K562 (cell line): ENCODE results near the gene MID1IP1. TPM values are rescaled to one million over a fixed set of nuclear protein-coding genes. Genes with fewer than 3 reads are reported as not detected.

Source experiments
- RAD21 ChIP-seq, 2 experiments: fragments of 250-450 bp in 1 of 2; fragments of 450-650 bp in 1 of 2; sonication (Bioruptor Pico) in 1 of 2; formaldehyde crosslinking in 1 of 2; IDR thresholded peaks in 1 of 2; conservative IDR thresholded peaks in 1 of 2; 2 replicates each; pipeline versions ENCODE4 v1.4.0 to v1.8.0; 2020 to 2022; ENCODE audit warnings: mild to moderate bottlenecking in 2 of 2, moderate library complexity in 1 of 2
- REST ChIP-seq, 2 experiments: fragments of 450-650 bp; formaldehyde crosslinking in 1 of 2; IDR thresholded peaks; 2 replicates each; pipeline versions ENCODE4 v1.4.0 to v1.6.1; 2014 to 2020; ENCODE audit warnings: mild to moderate bottlenecking in 2 of 2, borderline replicate concordance in 1 of 2, low read depth in 1 of 2
- polyA plus RNA-seq, 8 experiments: library from polyadenylated mRNA; depleted of rRNA in 4 of 8; stranded (reverse) in 5 of 8; unstranded in 3 of 8; fragments of >200 nt; fragmentation: Nextera tagmentation in 2 of 8; fragmentation: Illumina TruSeq in 1 of 8; extraction: Ambion mirVana in 2 of 8; extraction: Trizol in 1 of 8; gene quantifications; 2 replicates each; pipeline versions ENCODE4 v1.2.1 to v1.2.3, GENCODE V29; 2011 to 2014; ENCODE audit warnings: inconsistent platforms in 1 of 8, missing spikeins in 1 of 8
- total RNA-seq, 7 experiments: library from RNA; depleted of rRNA in 6 of 7; stranded (reverse); fragments of >200 nt in 6 of 7; fragmentation: Illumina TruSeq in 2 of 7; extraction: Trizol in 2 of 7; gene quantifications; 2 replicates each; pipeline versions ENCODE4 v1.2.1 to v1.2.3, GENCODE V29; 2011 to 2021; ENCODE audit warnings: low replicate concordance in 1 of 7

Gene MID1IP1
- total and polyA plus RNA-seq, 9 of the 15 experiments (the other 6 are each of a cell fraction or from before 2014, with no cell fraction given), result 0.51 to 102 (median 27.5) TPM

- TF ChIP-seq REST (IDR thresholded peaks at IDR 0.05; ENCODE audit: borderline replicate concordance) (peak; percentile 59; the same call in 1 of the 2 replicates), REST (CRISPR knock-in tag; IDR thresholded peaks at IDR 0.05; ENCODE audit: low read depth) (no peak), RAD21 (CRISPR knock-in tag; conservative IDR thresholded peaks at IDR 0.05 in 1 of 2, IDR thresholded peaks at IDR 0.05 in 1 of 2) (peak; percentile 50 to 62)
Observed at GRCh38 chrX:38799995-38800580, 1.2 kb upstream of the MID1IP1 start (continued).
